ENCODE data around the gene YAE1.

Gene YAE1

DNA sequence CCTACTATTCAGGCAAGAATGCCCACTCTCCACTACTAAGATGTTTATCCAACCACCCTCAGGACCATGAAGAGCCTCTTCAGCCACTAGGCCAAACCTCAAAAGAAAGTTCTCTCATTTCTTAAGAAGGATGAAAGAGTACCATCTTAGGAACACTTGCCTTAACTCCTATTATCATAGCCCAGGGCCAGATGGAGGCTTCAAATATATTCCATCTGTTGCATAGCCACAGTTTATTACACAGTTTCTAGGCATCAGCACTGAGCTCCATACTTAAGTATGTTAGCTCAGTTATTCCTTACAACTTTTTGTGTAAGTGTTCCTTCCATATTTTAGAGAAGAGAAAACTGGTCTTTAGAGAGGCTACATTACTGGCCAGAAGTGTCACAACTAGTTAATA lies 37.4 kb upstream of the YAE1 start:
- no peak overlapping the region for H3K4me3 ChIP-seq (ENCODE audit: low read depth, low read length)
- TF ChIP-seq, protein P1, sequence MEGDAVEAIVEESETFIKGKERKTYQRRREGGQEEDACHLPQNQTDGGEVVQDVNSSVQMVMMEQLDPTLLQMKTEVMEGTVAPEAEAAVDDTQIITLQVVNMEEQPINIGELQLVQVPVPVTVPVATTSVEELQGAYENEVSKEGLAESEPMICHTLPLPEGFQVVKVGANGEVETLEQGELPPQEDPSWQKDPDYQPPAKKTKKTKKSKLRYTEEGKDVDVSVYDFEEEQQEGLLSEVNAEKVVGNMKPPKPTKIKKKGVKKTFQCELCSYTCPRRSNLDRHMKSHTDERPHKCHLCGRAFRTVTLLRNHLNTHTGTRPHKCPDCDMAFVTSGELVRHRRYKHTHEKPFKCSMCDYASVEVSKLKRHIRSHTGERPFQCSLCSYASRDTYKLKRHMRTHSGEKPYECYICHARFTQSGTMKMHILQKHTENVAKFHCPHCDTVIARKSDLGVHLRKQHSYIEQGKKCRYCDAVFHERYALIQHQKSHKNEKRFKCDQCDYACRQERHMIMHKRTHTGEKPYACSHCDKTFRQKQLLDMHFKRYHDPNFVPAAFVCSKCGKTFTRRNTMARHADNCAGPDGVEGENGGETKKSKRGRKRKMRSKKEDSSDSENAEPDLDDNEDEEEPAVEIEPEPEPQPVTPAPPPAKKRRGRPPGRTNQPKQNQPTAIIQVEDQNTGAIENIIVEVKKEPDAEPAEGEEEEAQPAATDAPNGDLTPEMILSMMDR (IDR thresholded peaks at IDR 0.05; ENCODE audit: low read depth, low read length): no peak

DNA sequence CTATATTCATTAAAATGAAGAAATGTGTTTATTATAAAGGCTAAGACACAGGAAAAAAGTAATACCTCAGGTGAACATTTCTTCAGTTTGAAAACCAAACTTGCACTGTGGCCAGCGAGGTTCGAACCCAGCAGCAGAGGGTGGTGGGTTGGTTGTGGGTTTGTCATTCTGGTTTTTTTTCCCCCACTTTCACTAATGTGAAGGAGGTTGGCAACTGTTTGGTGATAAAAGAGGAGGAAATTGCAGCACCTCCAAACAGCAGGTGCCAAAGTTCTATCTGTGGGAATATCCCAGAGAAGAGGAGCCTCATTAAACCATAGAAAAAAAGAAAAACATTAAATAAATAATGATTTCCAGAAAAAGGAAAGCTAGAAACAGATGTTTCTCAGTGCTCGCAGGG lies 36.6 kb upstream of the YAE1 start:
- TF ChIP-seq, protein P1 (IDR thresholded peaks at IDR 0.05; ENCODE audit: low read depth, low read length): no peak
- H3K4me3 ChIP-seq (ENCODE audit: low read depth, low read length): no peak overlapping the region

- no peak overlapping the region for H3K4me3 ChIP-seq (ENCODE audit: low read depth, low read length)
- TF ChIP-seq, protein P1 (IDR thresholded peaks at IDR 0.05; ENCODE audit: low read depth, low read length): no peak
These were observed 35.2 kb upstream of the YAE1 start for GRCh38 chr7:39530971-39531370.

- H3K4me3 ChIP-seq (ENCODE audit: low read depth, low read length): no peak overlapping the region
- TF ChIP-seq, protein P1 (IDR thresholded peaks at IDR 0.05; ENCODE audit: low read depth, low read length): no peak
These were observed 34.4 kb upstream of the YAE1 start for GRCh38 chr7:39531818-39532217.

DNA sequence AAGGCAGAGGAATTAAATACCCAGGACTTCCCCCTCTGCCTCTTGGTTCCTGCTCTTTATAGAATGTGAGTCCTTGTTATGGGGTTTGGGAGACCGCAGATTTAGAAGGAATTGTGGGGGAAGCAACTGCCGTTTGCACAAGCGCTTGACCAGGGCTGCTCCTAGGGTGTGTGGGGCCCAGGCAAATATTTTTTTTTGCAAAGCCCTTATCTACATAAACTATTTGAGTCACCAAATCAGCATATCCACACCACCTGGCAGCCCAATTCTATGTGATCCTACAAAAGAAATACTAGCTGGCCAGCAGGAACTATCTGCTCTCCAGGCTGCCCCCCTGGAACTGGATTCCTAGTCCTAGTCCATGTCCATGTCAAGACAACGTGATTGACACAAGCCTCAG lies 33.4 kb upstream of the YAE1 start:
- TF ChIP-seq, protein P1 (IDR thresholded peaks at IDR 0.05; ENCODE audit: low read depth, low read length): no peak
- H3K4me3 ChIP-seq (ENCODE audit: low read depth, low read length): no peak overlapping the region

DNA sequence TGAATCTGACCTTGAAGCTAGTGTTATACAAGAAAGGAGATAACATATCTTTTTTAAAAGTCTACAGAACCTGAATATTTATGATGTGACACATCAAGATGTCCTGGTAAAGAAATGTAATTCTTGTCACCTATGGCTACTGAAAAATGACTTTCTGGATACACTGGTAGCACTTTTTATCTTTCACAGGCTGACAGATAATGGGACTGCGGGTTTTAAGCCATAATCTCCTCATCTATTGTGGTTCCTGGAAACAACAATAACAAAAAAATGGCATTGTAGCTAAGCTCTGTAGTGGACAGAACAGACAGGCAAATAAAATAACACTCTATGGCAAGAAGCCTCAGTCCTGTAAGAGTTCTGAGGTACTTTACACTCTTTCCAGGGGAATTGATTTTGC lies 31.6 kb upstream of the YAE1 start:
- TF ChIP-seq, protein P1 (IDR thresholded peaks at IDR 0.05; ENCODE audit: low read depth, low read length): no peak
- no peak overlapping the region for H3K4me3 ChIP-seq (ENCODE audit: low read depth, low read length)

GRCh38 chr7:39535064-39535463 lies 31.1 kb upstream of the YAE1 start:
- H3K4me3 ChIP-seq (ENCODE audit: low read depth, low read length): no peak overlapping the region
- TF ChIP-seq, protein P1 (IDR thresholded peaks at IDR 0.05; ENCODE audit: low read depth, low read length): no peak

All from WI38 (cell line).